Gastrocnemius medialis (tissue), 4 donors: ENCODE measurements around the gene P2RX5. TPM values are rescaled to one million over a fixed set of nuclear protein-coding genes. Genes with fewer than 3 reads are reported as not detected.
A peak's percentile ranks its signal among the peaks of the same experiment; 100 is the strongest.

Experiments used
- ATAC-seq, 2 donors: fragments of 150-250 bp; one replicate each; pipeline ENCODE4 v1.9.1; 2016
- DNase-seq, 2 donors: peaks; one replicate each; pipeline ENCODE4 v3.0.0-alpha.2; 2019
- H3K27ac ChIP-seq, 4 donors: fragments of 200-600 bp; sonication (generic); 1 replicate in 1 of 4; 2 replicates in 3 of 4; pipeline ENCODE4 v1.5.1; 2016 to 2018; ENCODE audit warnings: mild to moderate bottlenecking in 2 of 4, moderate library complexity in 1 of 4
- H3K27me3 ChIP-seq, 3 donors: fragments of 200-600 bp; sonication (generic) in 2 of 3; 1 replicate in 1 of 3; 2 replicates in 2 of 3; pipeline versions ENCODE4 v1.5.1 to v1.6.0; 2016 to 2019; ENCODE audit warnings: mild to moderate bottlenecking in 1 of 3, moderate library complexity in 1 of 3
- H3K36me3 ChIP-seq, 2 donors: fragments of 200-600 bp; sonication (generic) in 1 of 2; one replicate each; pipeline ENCODE4 v1.5.1; 2017 to 2018
- H3K4me1 ChIP-seq, 2 donors: fragments of 200-600 bp; sonication (generic) in 1 of 2; one replicate each; pipeline ENCODE4 v1.5.1; 2016 to 2017; ENCODE audit warnings: mild to moderate bottlenecking in 2 of 2
- H3K4me3 ChIP-seq, 4 donors: fragments of 200-600 bp; sonication (generic) in 3 of 4; 1 replicate in 1 of 4; 2 replicates in 3 of 4; pipeline ENCODE4 v1.5.1; 2016 to 2019; ENCODE audit warnings: mild to moderate bottlenecking in 2 of 4
- H3K9me3 ChIP-seq, 3 donors: fragments of 200-600 bp; sonication (generic) in 2 of 3; 1 replicate in 1 of 3; 2 replicates in 2 of 3; pipeline ENCODE4 v1.5.1; 2016 to 2019
- CTCF ChIP-seq, 5 experiments: fragments of 450-650 bp in 3 of 5; fragments of 200-600 bp in 2 of 5; sonication (generic) in 2 of 5; IDR thresholded peaks in 4 of 5; conservative IDR thresholded peaks in 1 of 5; 1 replicate in 4 of 5; 2 replicates in 1 of 5; pipeline ENCODE4 v1.5.1; 2016 to 2019; ENCODE audit warnings: antibody characterized with exemption in 5 of 5, mild to moderate bottlenecking in 3 of 5, moderate library complexity in 3 of 5
- POLR2A ChIP-seq, 2 donors: fragments of 450-650 bp; IDR thresholded peaks; one replicate each; pipeline ENCODE4 v1.6.1; 2017; ENCODE audit warnings: antibody characterized with exemption in 2 of 2, mild to moderate bottlenecking in 2 of 2, moderate library complexity in 2 of 2
- in situ Hi-C, 4 donors: fragments of 200-750 bp; cut with MboI; loops; one replicate each; pipeline versions ENCODE4 v1.15.0 to v1.8.0; 2017; ENCODE audit warnings: low sequenced_read_pairs in 4 of 4
- intact Hi-C: fragments of 100-400 bp; cut with DNase I; formaldehyde crosslinking; loops from one replicate; pipeline ENCODE4 v1.15.1; 2023; ENCODE audit warnings: low total_unique reads
- total RNA-seq, 4 donors: library from RNA; depleted of rRNA; stranded (reverse); fragments of >200 nt; gene quantifications; one replicate each; pipeline versions ENCODE4 v1.1.0 to v1.2.3, GENCODE V29; 2016

P2RX5 gene
- total RNA-seq, 4 donors from 2014 or later = 12.3 to 52.9 (median 30.2) TPM

- intact Hi-C loops = no loop called here
- peaks cover 0 to 51% of the 10 kb centered on the region in 2 donors for H3K36me3 ChIP-seq
- in situ Hi-C loops = no loop called here
- no peak overlapping the region for H3K4me3 ChIP-seq
- DNase-seq = peak in 1 of 2 donors; percentile 50
- H3K27ac ChIP-seq = no peak overlapping the region
- H3K27me3 ChIP-seq = no peaks in the 10 kb centered on the region
- TF ChIP-seq CTCF (IDR thresholded peaks at IDR 0.05 in 4 of 5, conservative IDR thresholded peaks at IDR 0.05 in 1 of 5) (peak in 3 of 5 experiments; percentile 18 to 47 (median 38)), POLR2A (IDR thresholded peaks at IDR 0.05) (no peak)
- ATAC-seq = peak; percentile 61 to 72
- no peaks in the 10 kb centered on the region for H3K9me3 ChIP-seq
- no peaks in the 10 kb centered on the region for H3K4me1 ChIP-seq
These were observed 48.0 kb downstream of the P2RX5 start for GRCh38 chr17:3647769-3648555.

- DNase-seq = no peak
- in situ Hi-C loops (no loop called here), intact Hi-C loops (no loop called here)
- ATAC-seq = no peak
- Histone ChIP-seq H3K36me3 (peaks cover 0 to 58% of the 10 kb centered on the region in 2 donors), H3K4me3 (no peak overlapping the region), H3K27ac (no peak overlapping the region), H3K9me3 (no peaks in the 10 kb centered on the region), H3K4me1 (no peaks in the 10 kb centered on the region), H3K27me3 (no peaks in the 10 kb centered on the region)
- no peak for TF ChIP-seq POLR2A (IDR thresholded peaks at IDR 0.05)
- no peak for TF ChIP-seq CTCF (IDR thresholded peaks at IDR 0.05 in 4 of 5, conservative IDR thresholded peaks at IDR 0.05 in 1 of 5)
These were observed 48.7 kb downstream of the P2RX5 start for GRCh38 chr17:3647251-3647650.

GRCh38 chr17:3645310-3645709 is 50.6 kb downstream of the P2RX5 start:
- no peaks in the 10 kb centered on the region for H3K27me3 ChIP-seq
- no peak for ATAC-seq
- intact Hi-C loops = no loop called here
- in situ Hi-C loops = no loop called here
- DNase-seq = no peak
- TF ChIP-seq POLR2A (IDR thresholded peaks at IDR 0.05) (no peak), CTCF (IDR thresholded peaks at IDR 0.05 in 4 of 5, conservative IDR thresholded peaks at IDR 0.05 in 1 of 5) (no peak)
- H3K4me1 ChIP-seq = peaks cover 6 to 8% of the 10 kb centered on the region in 2 donors
- peaks cover 0 to 65% of the 10 kb centered on the region in 2 donors for H3K36me3 ChIP-seq
- H3K27ac ChIP-seq = no peak overlapping the region
- H3K9me3 ChIP-seq = no peaks in the 10 kb centered on the region
- no peak overlapping the region for H3K4me3 ChIP-seq

- no peak overlapping the region for H3K4me3 ChIP-seq
- no peaks in the 10 kb centered on the region for H3K27me3 ChIP-seq
- DNase-seq (no peak), ATAC-seq (no peak)
- in situ Hi-C loops = no loop called here
- TF ChIP-seq POLR2A (IDR thresholded peaks at IDR 0.05) (no peak), CTCF (IDR thresholded peaks at IDR 0.05 in 4 of 5, conservative IDR thresholded peaks at IDR 0.05 in 1 of 5) (no peak)
- H3K27ac ChIP-seq = no peak overlapping the region
- H3K36me3 ChIP-seq = peaks cover 0 to 53% of the 10 kb centered on the region in 2 donors
- peaks cover 14 to 16% of the 10 kb centered on the region in 2 donors for H3K4me1 ChIP-seq
- no peaks in the 10 kb centered on the region for H3K9me3 ChIP-seq
- intact Hi-C loops = no loop called here
These were observed 52.0 kb downstream of the P2RX5 start for GRCh38 chr17:3643889-3644349.
